Fibroblast of the conjunctiva (primary cell): Measurements from ENCODE around the gene FAAH.

ENCODE experiments used
- DNase-seq: peaks from one replicate; pipeline ENCODE4 v3.0.0-alpha.2; 2010; ENCODE audit warnings: low read depth

FAAH gene

DNA sequence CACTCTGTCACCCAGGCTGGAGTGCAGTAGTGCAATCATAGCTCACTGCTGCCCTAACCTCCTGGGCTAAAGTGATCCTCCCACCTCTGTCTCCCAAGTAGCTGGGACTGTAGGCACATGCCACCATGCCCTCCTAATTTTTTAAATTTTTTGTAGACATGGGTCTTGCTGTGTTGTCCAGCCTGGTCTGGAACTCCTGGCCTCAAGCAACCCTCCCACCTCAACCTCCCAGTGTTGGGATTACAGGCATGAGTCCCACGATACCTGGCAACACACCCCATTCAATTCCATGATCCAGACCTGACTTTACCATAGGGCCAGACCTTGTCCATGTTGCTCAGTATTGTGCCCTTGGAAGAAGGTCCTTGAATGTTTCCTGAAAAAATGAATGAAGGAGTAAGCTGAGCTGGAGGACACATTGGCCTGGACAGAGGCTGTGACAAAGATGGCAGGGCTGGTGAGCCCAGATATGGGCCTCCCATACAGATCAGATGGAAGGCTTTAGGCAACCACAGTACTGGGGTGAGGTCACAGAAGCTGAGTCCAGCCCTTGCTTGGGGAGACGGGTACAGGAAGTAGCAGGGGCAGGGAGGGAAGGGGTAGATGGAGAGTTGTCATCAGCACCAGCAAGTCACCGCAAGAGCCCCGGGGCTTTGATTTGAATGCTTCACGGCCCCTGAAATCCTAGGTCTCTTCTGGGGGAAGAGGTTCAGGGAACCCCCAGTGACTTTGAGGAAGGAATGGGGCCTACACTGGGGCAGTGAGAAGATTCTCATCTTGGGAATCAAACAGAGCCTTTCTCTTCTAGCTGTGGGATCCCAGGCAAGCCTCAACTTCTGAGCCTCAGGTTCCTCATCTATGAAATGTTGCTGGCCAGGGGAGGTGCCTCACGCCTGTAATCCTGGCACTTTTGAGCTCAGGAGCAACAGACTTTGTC is 55.4 kb downstream of the FAAH start:
- no peak for DNase-seq

DNA sequence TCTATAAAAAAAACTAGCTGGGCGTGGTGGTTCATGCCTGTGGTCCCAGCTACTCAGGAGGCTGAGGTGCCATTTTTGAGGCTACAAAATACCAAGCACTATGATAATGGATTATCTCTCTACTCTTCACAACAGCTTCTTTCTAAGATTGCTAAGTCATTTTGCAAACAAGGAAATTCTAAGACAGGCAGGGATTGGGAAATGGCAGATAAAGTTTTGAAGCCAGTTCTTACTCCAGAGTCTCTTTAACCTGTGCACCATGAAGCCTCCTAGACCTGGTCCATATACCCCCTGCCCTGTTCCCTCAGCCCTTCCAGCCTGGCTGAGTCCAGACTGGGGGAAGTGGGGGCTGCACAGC is 56.0 kb downstream of the FAAH start:
- no peak for DNase-seq

GRCh38 chr1:46451948-46452930 is 58.1 kb downstream of the FAAH start:
- DNase-seq, result no peak

DNA sequence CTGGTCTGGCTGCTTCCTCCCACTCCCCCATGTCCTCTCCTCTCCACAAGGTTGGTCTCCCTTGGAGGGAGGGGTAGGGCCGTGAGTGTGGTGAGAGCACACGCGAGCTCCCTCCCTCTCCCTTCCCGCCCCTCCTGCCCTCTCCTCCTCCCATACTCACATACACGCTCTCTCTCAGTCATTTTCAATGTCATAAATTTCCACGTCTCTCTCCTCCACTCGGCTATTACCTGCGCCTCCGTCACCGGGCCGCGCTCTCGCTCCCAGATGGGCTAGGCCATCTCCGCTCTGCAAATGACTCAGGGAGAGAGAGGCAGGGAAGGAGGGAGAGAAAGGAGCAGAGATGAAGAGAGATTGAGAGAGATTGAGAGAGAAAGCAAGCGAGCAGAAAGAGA is 58.8 kb downstream of the FAAH start:
- no peak for DNase-seq

DNA sequence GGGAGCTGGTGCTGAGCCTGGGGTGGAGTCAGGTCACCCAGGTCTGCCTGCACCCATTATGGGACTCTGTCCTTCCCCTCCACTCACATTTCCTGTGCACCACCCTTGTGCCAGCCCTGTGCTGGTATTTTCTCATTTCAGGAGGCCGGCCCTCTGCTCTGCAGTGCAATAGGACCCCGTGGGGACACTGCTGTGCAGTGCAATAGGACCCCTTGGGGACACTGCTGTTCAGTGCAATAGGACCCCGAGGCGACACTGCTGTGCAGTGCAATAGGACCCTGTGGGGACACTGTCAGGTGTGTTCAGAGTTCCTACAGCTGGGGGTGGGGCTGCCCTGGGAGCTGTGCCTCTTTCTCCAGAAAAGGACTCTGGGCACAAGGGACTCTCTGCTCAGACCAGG is 59.3 kb downstream of the FAAH start:
- DNase-seq, result no peak

GRCh38 chr1:46455951-46456350 is 61.8 kb downstream of the FAAH start:
- DNase-seq, result no peak

- no peak for DNase-seq
Observed at GRCh38 chr1:46456411-46456963, 62.4 kb downstream of the FAAH start.

GRCh38 chr1:46457178-46457577 is 63.1 kb downstream of the FAAH start:
- DNase-seq, result no peak

GRCh38 chr1:46458190-46458589 is 64.1 kb downstream of the FAAH start:
- no peak for DNase-seq

DNA sequence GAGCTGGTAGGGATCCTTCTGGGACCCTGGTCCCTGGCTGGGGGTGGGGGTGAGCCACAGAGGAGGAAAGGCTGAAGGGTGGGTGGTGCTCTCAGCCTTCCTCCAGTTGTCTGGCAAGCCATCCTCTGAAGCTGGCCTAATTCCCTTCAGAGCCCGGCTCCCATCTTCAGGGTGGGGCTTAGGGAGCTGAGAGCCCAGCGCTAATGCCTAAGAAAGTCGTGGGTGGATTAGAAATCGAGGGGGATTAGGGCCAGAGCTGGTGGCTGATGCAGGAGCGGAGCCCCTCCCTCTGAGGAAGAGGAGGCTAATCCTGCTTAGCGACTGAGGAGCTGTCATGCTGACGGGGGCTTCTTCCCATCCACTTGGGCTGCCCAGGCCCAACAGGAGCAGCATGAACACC is 64.7 kb downstream of the FAAH start:
- DNase-seq, result no peak

GRCh38 chr1:46459315-46459714 is 65.2 kb downstream of the FAAH start:
- DNase-seq, result no peak

DNA sequence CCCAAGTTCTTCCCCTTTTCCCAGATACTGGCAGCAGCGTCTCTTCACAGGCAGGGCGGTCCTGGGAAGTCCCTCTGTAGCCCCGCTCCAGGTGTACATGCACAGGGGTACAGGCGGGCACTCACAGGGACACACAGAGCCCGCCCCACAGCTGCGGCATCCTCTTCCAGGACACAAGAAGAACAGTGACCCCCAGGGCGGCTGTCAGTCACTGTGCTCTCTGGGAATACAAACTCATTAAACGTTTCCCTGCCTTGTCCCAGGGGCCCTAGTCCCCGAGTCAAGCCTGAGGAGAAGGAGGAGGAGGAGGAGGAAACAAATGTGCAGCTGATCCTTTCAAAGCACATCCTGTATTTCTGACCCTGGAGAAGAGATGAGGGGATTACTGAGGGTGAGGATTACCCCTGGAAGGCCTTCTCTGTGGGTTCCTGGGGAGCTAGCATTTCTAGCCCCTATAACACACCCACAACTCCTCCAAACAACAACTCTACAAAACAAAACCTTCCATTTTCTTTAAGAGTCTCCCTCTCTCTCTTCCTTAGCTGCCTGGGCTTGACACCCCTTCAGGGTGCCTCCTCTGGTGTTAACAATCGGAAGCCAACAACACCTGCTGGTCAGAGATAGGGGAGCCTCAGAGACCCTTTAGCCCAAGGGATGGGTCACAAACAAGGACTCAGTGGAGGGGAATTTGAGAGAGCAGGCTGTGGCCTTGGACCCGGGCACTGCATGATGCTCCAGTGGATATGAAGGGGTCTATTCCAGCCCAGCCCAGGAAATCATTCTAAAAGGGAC is 67.1 kb downstream of the FAAH start:
- no peak for DNase-seq

DNA sequence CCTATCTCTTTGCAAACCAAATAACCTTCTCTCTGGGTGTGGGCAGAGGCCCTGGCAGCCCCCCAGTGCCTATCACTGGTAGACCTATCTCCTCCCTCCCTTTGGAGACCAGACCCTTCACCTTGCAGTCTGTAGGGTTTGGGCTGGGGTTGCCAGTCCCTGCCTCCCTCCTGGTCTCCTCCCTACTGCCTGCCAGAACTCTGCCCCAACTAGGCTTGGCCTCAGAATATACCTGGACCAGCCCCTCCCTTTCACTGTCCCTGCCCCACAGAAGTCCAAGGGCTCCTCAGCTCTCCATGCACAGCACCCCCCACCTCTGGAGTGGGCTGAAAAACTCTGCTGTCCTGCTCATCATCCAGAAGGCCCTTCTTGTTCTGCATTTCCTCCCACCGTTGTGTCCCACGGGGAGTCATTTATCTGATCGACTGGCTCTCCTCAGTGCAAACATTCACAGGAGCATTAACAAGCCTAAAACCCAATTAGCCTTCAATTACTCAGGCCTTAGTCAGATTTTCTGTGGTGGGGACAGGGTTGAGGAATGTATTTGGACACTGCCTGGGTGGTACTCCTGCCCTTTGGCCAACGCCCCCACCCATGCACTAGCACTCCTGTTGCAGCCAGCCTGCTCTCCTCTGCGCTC is 67.8 kb downstream of the FAAH start:
- DNase-seq, result no peak
